HL-60 (cell line): ENCODE data around the gene NAALADL1.

Experiments
- CTCF ChIP-seq: IDR thresholded peaks from one replicate; pipeline ENCODE4 v1.5.1; 2011; ENCODE audit warnings: low read length, control low read depth, inconsistent platforms; ENCODE audit not compliant: insufficient read depth
- GABPA ChIP-seq: IDR thresholded peaks from 2 replicates; pipeline ENCODE4 v1.6.1; 2012; ENCODE audit warnings: low read depth

DNA sequence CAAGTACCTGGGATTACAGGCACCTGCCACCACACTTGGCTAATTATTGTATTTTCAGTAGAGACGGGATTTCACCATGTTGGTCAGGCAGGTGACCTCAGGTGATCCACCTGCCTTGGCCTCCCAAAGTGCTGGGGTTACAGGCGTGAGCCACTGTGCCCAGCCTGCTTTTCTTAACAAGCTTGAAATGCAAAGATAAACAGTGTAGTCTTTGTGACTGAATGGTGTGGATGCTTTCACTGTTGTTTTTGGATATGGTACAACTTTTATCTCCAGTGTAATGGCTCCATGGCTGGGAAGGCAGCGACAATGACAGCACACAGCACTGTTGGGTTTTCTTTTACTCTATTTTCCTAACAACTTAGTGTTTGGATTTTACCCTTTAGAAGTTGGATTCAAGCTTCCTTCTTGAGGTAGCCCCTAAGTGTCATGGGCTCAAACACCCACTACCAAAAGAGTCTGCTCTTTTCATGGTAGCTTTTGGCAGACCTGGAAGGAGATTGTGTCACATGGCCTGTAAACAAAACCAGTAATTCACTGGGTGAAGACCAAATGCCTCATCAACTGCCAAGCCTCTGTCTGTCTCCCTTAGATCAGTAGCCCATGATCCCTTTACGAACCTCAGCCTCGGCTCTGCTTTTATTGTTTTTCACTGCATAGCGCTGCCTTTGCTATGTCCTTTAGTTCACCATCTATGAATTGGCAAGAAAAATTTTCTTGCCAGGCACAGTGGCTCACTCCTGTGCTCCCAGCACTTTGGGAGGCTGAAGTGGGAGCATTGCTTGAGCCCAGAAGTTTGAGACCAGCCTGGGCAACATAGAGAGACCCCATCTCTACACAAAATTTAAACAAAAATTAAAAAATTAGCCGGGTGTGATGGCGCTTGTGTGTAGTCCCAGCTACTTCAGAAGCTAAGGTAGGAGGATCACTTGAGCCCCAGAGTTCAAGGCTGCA, 44.1 kb upstream of the NAALADL1 start:
- TF ChIP-seq CTCF = no peak
- TF ChIP-seq GABPA = no peak
